IMR-90 (cell line): Measurements from ENCODE around the gene RPL36. TPM values are rescaled to one million over a fixed set of nuclear protein-coding genes. Genes with fewer than 3 reads are reported as not detected.

Experiments
- ATAC-seq: fragments of 200-7000 bp; cut with Tn5 transposase; 2 replicates; pipeline ENCODE4 v1.9.1; 2020; ENCODE audit warnings: low read depth, mild to moderate bottlenecking, moderate library complexity
- BruUV-seq: library from RNA; stranded (reverse); fragments of 400-500 nt; replicated peaks from 2 replicates; lab custom pipeline; 2021; lab: Mats Ljungman, UMichigan
- CTCF ChIA-PET: fragments of 300-600 bp; formaldehyde crosslinking; extraction: SDS; loops from one replicate; lab custom pipeline; 2021; ENCODE audit warnings: antibody characterized with exemption; lab: Yijun Ruan, JAX
- POLR2A ChIA-PET: fragments of 300-600 bp; sonication (Branson Sonifier 250); formaldehyde crosslinking; loops from one replicate; lab custom pipeline; 2022; ENCODE audit warnings: antibody characterized with exemption; ENCODE audit not compliant: unreplicated experiment; lab: Charles Lee
- DNase-seq: peaks from one replicate; pipeline ENCODE4 v3.0.0; 2013
- H2AFZ ChIP-seq: replicated peaks from 2 replicates; pipeline ENCODE3; 2013; ENCODE audit warnings: low read length, mild to moderate bottlenecking; ENCODE audit not compliant: poor library complexity
- H2AK5ac ChIP-seq: 2 replicates; pipeline ENCODE4 v1.6.1; 2013; ENCODE audit warnings: low read depth, low read length, inconsistent platforms
- H2AK9ac ChIP-seq: replicated peaks from 2 replicates; pipeline ENCODE3; 2013; ENCODE audit warnings: mild to moderate bottlenecking, low read depth, low read length, moderate library complexity; ENCODE audit not compliant: poor library complexity
- H2BK120ac ChIP-seq: 2 replicates; pipeline ENCODE4 v1.6.1; 2013; ENCODE audit warnings: low read depth, low read length, inconsistent platforms
- H2BK15ac ChIP-seq: 3 replicates; pipeline ENCODE4 v1.6.1; 2013; ENCODE audit warnings: low read depth, low read length, inconsistent platforms
- H2BK20ac ChIP-seq: 2 replicates; pipeline ENCODE4 v1.6.1; 2013; ENCODE audit warnings: low read depth, mild to moderate bottlenecking, inconsistent platforms, low read length, moderate library complexity
- H2BK5ac ChIP-seq: 2 replicates; pipeline ENCODE4 v1.6.1; 2013; ENCODE audit warnings: mild to moderate bottlenecking, low read depth, low read length, inconsistent platforms; ENCODE audit not compliant: poor library complexity, severe bottlenecking
- H3K14ac ChIP-seq: replicated peaks from 2 replicates; pipeline ENCODE4 v1.6.1; 2013; ENCODE audit warnings: low read depth, low read length, inconsistent platforms
- H3K18ac ChIP-seq: 2 replicates; pipeline ENCODE4 v1.6.1; 2013; ENCODE audit warnings: low read depth, low read length, control low read depth
- H3K23ac ChIP-seq: 2 replicates; pipeline ENCODE4 v1.6.1; 2013; ENCODE audit warnings: low read depth, low read length, inconsistent platforms
- H3K27ac ChIP-seq: 2 replicates; pipeline ENCODE4 v1.5.1; 2013; ENCODE audit warnings: mild to moderate bottlenecking, control low read depth, low read length; ENCODE audit not compliant: insufficient read depth
- H3K27me3 ChIP-seq: 2 replicates; pipeline ENCODE4 v1.6.1; 2013; ENCODE audit warnings: low read length; ENCODE audit not compliant: control insufficient read depth, insufficient read depth
- H3K36me3 ChIP-seq: 2 replicates; pipeline ENCODE4 v1.6.1; 2013; ENCODE audit warnings: low read length, mixed read lengths; ENCODE audit not compliant: control insufficient read depth, insufficient read depth
- H3K4ac ChIP-seq: 2 replicates; pipeline ENCODE4 v1.6.1; 2013; ENCODE audit warnings: low read depth, low read length, inconsistent platforms
- H3K4me1 ChIP-seq: 2 replicates; pipeline ENCODE4 v1.6.1; 2013; ENCODE audit warnings: low read length, mixed read lengths; ENCODE audit not compliant: control insufficient read depth, insufficient read depth
- H3K4me2 ChIP-seq: 2 replicates; pipeline ENCODE4 v1.6.1; 2013; ENCODE audit warnings: low read depth, mild to moderate bottlenecking, control low read depth, low read length, moderate library complexity
- H3K4me3 ChIP-seq: 2 replicates; pipeline ENCODE4 v1.5.1; 2013; ENCODE audit warnings: low read depth, mild to moderate bottlenecking, control low read depth, low read length, moderate library complexity; ENCODE audit not compliant: insufficient read depth
- H3K56ac ChIP-seq: 2 replicates; pipeline ENCODE4 v1.6.1; 2013; ENCODE audit warnings: low read length, inconsistent platforms; ENCODE audit not compliant: insufficient read depth; ENCODE audit errors: extremely low read depth
- H3K79me1 ChIP-seq, 2 experiments: 2 replicates each; pipeline ENCODE4 v1.6.1; 2013; ENCODE audit warnings: low read length in 2 of 2, inconsistent platforms in 1 of 2, low read depth in 1 of 2
- H3K9ac ChIP-seq: 2 replicates; pipeline ENCODE4 v1.6.1; 2013; ENCODE audit warnings: low read depth, low read length, control low read depth
- H3K9me1 ChIP-seq: 2 replicates; pipeline ENCODE4 v1.6.1; 2013; ENCODE audit warnings: low read length, inconsistent platforms; ENCODE audit not compliant: insufficient read depth
- H3K9me3 ChIP-seq: 2 replicates; pipeline ENCODE4 v1.6.1; 2013; ENCODE audit warnings: low read length; ENCODE audit not compliant: control insufficient read depth, insufficient read depth
- H4K20me1 ChIP-seq: 2 replicates; pipeline ENCODE4 v1.6.1; 2013; ENCODE audit warnings: low read length, inconsistent platforms; ENCODE audit not compliant: insufficient read depth
- H4K5ac ChIP-seq: 2 replicates; pipeline ENCODE4 v1.6.1; 2013; ENCODE audit warnings: mild to moderate bottlenecking, low read depth, low read length, control low read depth
- H4K8ac ChIP-seq, 2 experiments: 2 replicates each; pipeline ENCODE4 v1.6.1; 2013; ENCODE audit warnings: low read depth in 2 of 2, low read length in 2 of 2, control low read depth in 1 of 2, inconsistent platforms in 1 of 2
- H4K91ac ChIP-seq: 2 replicates; pipeline ENCODE4 v1.6.1; 2013; ENCODE audit warnings: low read depth, low read length, inconsistent platforms; ENCODE audit not compliant: insufficient read depth
- BHLHE40 ChIP-seq: fragments of 150-350 bp; IDR thresholded peaks from 2 replicates; pipeline ENCODE4 v1.6.1; 2016; ENCODE audit warnings: mild to moderate bottlenecking, low read depth, low read length
- CEBPB ChIP-seq: IDR thresholded peaks from 2 replicates; pipeline ENCODE4 v1.6.1; 2012; ENCODE audit warnings: low read depth, low read length, improper control_type of control experiment
- CTCF ChIP-seq: conservative IDR thresholded peaks from 2 replicates; pipeline ENCODE4 v1.5.1; 2012; ENCODE audit warnings: mild to moderate bottlenecking, low read depth, low read length, improper control_type of control experiment
- MAFK ChIP-seq: IDR thresholded peaks from 2 replicates; pipeline ENCODE4 v1.6.1; 2012; ENCODE audit warnings: low read depth, low read length, improper control_type of control experiment
- MAZ ChIP-seq: IDR thresholded peaks from 2 replicates; pipeline ENCODE4 v1.6.1; 2012; ENCODE audit warnings: low read depth, mild to moderate bottlenecking, low read length, improper control_type of control experiment, moderate library complexity, borderline replicate concordance
- MXI1 ChIP-seq: IDR thresholded peaks from 2 replicates; pipeline ENCODE4 v1.6.1; 2012; ENCODE audit warnings: low read depth, mild to moderate bottlenecking, low read length, moderate library complexity, borderline replicate concordance
- POLR2A ChIP-seq: IDR thresholded peaks from 2 replicates; pipeline ENCODE4 v1.6.1; 2012; ENCODE audit warnings: mild to moderate bottlenecking, low read depth, low read length
- RAD21 ChIP-seq: IDR thresholded peaks from 2 replicates; pipeline ENCODE4 v1.6.1; 2012; ENCODE audit warnings: low read length, improper control_type of control experiment
- RFX5 ChIP-seq: IDR thresholded peaks from 2 replicates; pipeline ENCODE4 v1.8.0; 2012; ENCODE audit warnings: low read depth, mild to moderate bottlenecking, low read length, moderate library complexity
- SMC3 ChIP-seq: fragments of 150-350 bp; IDR thresholded peaks from 2 replicates; pipeline ENCODE4 v1.6.1; 2016; ENCODE audit warnings: low read depth, mild to moderate bottlenecking, antibody characterized with exemption, low read length, moderate library complexity
- USF2 ChIP-seq: fragments of 150-350 bp; IDR thresholded peaks from 2 replicates; pipeline ENCODE4 v1.6.1; 2017; ENCODE audit warnings: mild to moderate bottlenecking, antibody characterized with exemption, low read length, low read depth
- WGBS, 2 experiments: methylation state at CpG; one replicate each; pipeline versions ENCODE4 v1.1.5 to v1.1.7; 2013; ENCODE audit warnings: missing lambda C conversion rate in 2 of 2; ENCODE audit not compliant: insufficient read length in 1 of 2; ENCODE audit errors: extremely low coverage in 2 of 2; 5-methylcytosine and 5-hydroxymethylcytosine counted together
- dilution Hi-C: fragments of 300-500 bp; cut with HindIII; formaldehyde crosslinking; loops from one replicate; pipeline ENCODE4 v1.14.3; 2018; ENCODE audit warnings: low sequenced_read_pairs; ENCODE audit not compliant: unreplicated experiment
- in situ Hi-C: fragments of 300-500 bp; cut with MboI; formaldehyde crosslinking; loops from 3 replicates; pipeline ENCODE4 v1.14.3; 2019; ENCODE audit warnings: low sequenced_read_pairs, inconsistent platforms, mixed read lengths
- intact Hi-C: fragments of 100-400 bp; cut with micrococcal nuclease; formaldehyde crosslinking; loops from 2 replicates; pipeline ENCODE4 v1.10.0; 2022
- polyA plus RNA-seq, 3 experiments: library from polyadenylated mRNA; depleted of rRNA; stranded (reverse); fragments of >200 nt; gene quantifications; 2 replicates each; pipeline ENCODE4 v1.2.3, GENCODE V29; 2012; ENCODE audit warnings: low replicate concordance in 1 of 3
- total RNA-seq: library from RNA; depleted of rRNA; stranded (reverse); fragments of >200 nt; gene quantifications from 2 replicates; pipeline ENCODE4 v1.2.3, GENCODE V29; 2012
- TF ChIP-seq, protein P1 (sequence below): fragments of 150-350 bp; IDR thresholded peaks from 2 replicates; pipeline ENCODE4 v1.6.1; 2016; ENCODE audit warnings: low read depth, mild to moderate bottlenecking, low read length, moderate library complexity, borderline replicate concordance

Gene RPL36
- total and polyA plus RNA-seq, 2 of the 4 experiments (the other 2 are of a cell fraction) = 232 to 757 TPM

DNA sequence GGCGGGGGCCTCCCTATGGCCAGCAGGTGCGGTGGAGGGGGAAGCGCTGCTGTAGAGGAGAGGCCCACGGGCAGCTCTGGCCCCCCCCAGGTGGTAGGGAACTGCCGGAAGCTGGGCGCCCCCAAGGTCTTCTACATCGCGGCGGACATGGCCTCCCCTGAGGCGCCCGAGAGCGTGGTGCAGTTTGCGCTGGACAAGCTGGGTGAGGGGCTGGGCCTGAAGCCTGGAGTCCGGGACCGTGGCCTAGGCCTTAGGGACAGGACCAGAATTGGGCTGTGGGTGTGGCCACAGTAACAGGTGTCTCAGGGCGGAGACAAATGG lies 3.8 kb upstream of the RPL36 start (continued):
- TF ChIP-seq RFX5 = no peak
- no peak for TF ChIP-seq MXI1
- TF ChIP-seq CEBPB = no peak
- TF ChIP-seq RAD21 = no peak

GRCh38 chr19:5686647-5687359 lies 3.3 kb upstream of the RPL36 start:
- BruUV-seq = no TSS peak
- Histone ChIP-seq H3K27me3 (no peaks in the 10 kb centered on the region), H4K5ac (no peak overlapping the region), H3K27ac (peak overlapping the region; percentile 11; the same call in 1 of the 2 replicates), H3K4me1 (no peaks in the 10 kb centered on the region), H3K4me3 (peak overlapping the region; percentile 65), H3K79me1 (peaks cover 0 to 11% of the 10 kb centered on the region in 2 experiments; a peak in 1 of 4 replicates), H2BK20ac (no peak overlapping the region), H2BK5ac (no peak overlapping the region), H3K9me1 (peaks cover 3% of the 10 kb centered on the region; the same call in 1 of the 2 replicates), H4K91ac (no peak overlapping the region), H2AK5ac (0 out of 2 replicates have a peak overlapping the region, but pooled peaks have one; percentile 13), H3K18ac (no peak overlapping the region), H2BK15ac (no peak overlapping the region), H2BK120ac (no peak overlapping the region), H3K9me3 (no peaks in the 10 kb centered on the region), H2AK9ac (peak overlapping the region; percentile 47), H3K14ac (no peak overlapping the region), H3K56ac (no peak overlapping the region), H3K4me2 (peak overlapping the region; percentile 60), H3K36me3 (peaks cover 6% of the 10 kb centered on the region; the same call in 1 of the 2 replicates), H4K20me1 (peaks cover 17% of the 10 kb centered on the region), H4K8ac (peak overlapping the region in 1 of 2 experiments; percentile 77; a peak in 1 of 4 replicates), H3K4ac (no peak overlapping the region), H2AFZ (peak overlapping the region; percentile 99), H3K23ac (no peak overlapping the region), H3K9ac (peak overlapping the region; percentile 2; the same call in 1 of the 2 replicates)
- peak; percentile 83 for DNase-seq
- intact Hi-C loops (no loop called here), dilution Hi-C loops (no loop called here), in situ Hi-C loops (no loop called here)
- CTCF ChIA-PET = interaction anchor here (0.5 to 1.5 kb wide), 3 partner anchors 32 to 104 kb away, joined by 3 to 4 read pairs (median 3); partner anchors contain the start of gene DUS3L
- ATAC-seq = peak; percentile 87
- 0% methylated on average over 33 of the region's 59 CpGs; no CpG with 5 or more reads in 1 of the 2 experiments for WGBS, 2 experiments
- POLR2A ChIA-PET = interaction anchor here (0.7 kb wide), 1 partner anchor 34 kb away, joined by 5 read pairs; the partner anchor contains the start of gene CATSPERD
- TF ChIP-seq POLR2A (0 out of 2 replicates have a peak, but pooled peaks have one; percentile 41), SMC3 (peak; percentile 43), USF2 (no peak), BHLHE40 (peak; percentile 88), MAFK (no peak), MAZ (peak; percentile 52; the same call in 1 of the 2 replicates), CTCF (peak; percentile 86)
- TF ChIP-seq, protein P1, sequence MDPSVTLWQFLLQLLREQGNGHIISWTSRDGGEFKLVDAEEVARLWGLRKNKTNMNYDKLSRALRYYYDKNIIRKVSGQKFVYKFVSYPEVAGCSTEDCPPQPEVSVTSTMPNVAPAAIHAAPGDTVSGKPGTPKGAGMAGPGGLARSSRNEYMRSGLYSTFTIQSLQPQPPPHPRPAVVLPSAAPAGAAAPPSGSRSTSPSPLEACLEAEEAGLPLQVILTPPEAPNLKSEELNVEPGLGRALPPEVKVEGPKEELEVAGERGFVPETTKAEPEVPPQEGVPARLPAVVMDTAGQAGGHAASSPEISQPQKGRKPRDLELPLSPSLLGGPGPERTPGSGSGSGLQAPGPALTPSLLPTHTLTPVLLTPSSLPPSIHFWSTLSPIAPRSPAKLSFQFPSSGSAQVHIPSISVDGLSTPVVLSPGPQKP = no peak
